Stomach (tissue), 4 donors: Measurements from ENCODE around the gene SLC24A3.

ENCODE experiments used
- POLR2A ChIP-seq, 4 donors: fragments of 450-650 bp; IDR thresholded peaks; one replicate each; pipeline ENCODE4 v1.6.1; 2016; ENCODE audit warnings: antibody characterized with exemption in 4 of 4, control low read depth in 2 of 4, mild to moderate bottlenecking in 1 of 4, moderate library complexity in 1 of 4
- POLR2AphosphoS5 ChIP-seq, 3 donors: sonication (generic); formaldehyde crosslinking; IDR thresholded peaks; one replicate each; pipeline ENCODE4 v1.6.1; 2016; ENCODE audit warnings: antibody characterized with exemption in 3 of 3
- TF ChIP-seq, protein P1 (sequence below), 7 experiments: fragments of 450-650 bp in 4 of 7; fragments of 200-600 bp in 3 of 7; sonication (generic) in 3 of 7; IDR thresholded peaks; one replicate each; pipeline ENCODE4 v1.5.1; 2016 to 2019; ENCODE audit warnings: antibody characterized with exemption in 7 of 7, control low read depth in 2 of 7, mild to moderate bottlenecking in 1 of 7

DNA sequence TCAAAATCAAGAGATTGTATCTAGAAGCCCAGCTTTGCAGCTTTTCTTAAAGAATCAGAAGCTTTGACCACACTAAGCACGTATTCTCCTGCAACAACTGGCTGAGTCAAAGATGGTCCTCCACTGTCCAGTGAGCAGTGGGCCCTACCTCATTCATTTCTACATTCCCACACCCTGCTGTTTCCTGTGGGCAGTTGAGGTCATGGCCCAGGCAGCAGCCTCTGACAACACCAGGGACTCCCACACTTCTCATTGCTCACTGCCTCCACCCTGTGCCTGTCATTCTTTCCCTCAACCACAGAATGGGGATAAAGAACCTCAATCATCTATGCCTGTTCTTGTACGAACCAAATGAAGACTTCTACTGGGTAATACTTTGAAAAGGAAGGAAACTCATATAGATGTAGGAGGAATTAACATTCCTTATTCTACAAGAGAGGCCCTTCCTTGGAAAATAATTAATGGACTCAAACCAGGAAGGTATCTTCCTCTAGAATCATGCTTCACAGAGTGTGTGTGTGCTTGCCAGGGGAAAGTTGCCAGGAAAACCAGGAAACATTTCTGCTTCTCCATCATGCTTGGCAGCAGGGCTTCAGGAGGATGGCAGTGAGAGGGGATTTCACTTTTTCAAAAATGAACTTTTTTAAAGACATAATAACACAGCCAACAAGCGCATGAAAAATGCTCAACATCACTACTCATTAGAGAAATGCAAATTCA lies 353.9 kb downstream of the SLC24A3 start:
- TF ChIP-seq, protein P1, sequence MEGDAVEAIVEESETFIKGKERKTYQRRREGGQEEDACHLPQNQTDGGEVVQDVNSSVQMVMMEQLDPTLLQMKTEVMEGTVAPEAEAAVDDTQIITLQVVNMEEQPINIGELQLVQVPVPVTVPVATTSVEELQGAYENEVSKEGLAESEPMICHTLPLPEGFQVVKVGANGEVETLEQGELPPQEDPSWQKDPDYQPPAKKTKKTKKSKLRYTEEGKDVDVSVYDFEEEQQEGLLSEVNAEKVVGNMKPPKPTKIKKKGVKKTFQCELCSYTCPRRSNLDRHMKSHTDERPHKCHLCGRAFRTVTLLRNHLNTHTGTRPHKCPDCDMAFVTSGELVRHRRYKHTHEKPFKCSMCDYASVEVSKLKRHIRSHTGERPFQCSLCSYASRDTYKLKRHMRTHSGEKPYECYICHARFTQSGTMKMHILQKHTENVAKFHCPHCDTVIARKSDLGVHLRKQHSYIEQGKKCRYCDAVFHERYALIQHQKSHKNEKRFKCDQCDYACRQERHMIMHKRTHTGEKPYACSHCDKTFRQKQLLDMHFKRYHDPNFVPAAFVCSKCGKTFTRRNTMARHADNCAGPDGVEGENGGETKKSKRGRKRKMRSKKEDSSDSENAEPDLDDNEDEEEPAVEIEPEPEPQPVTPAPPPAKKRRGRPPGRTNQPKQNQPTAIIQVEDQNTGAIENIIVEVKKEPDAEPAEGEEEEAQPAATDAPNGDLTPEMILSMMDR (IDR thresholded peaks at IDR 0.05), result no peak
- TF ChIP-seq POLR2AphosphoS5 (IDR thresholded peaks at IDR 0.05) (no peak), POLR2A (IDR thresholded peaks at IDR 0.05) (no peak)
